ENCODE results near the gene PKN1.
"Not testable (repeated sequence)": the region's sequence is repeated elsewhere in the genome, so short reads cannot be mapped to it uniquely, and the experiment has no call there.

The PKN1 gene

GRCh38 chr19:14400951-14401431 is 32.1 kb upstream of the PKN1 start:
- no peaks in the 10 kb centered on the region for H3K27me3 ChIP-seq (ENCODE audit: control insufficient read depth, insufficient read depth, low read length)
- no peak overlapping the region for H3K4me3 ChIP-seq (ENCODE audit: low read length)
- H3K4me1 ChIP-seq (ENCODE audit: control insufficient read depth, insufficient read depth, low read length): peaks cover 6% of the 10 kb centered on the region
- H3K9me3 ChIP-seq (ENCODE audit: control insufficient read depth, low read length): no peaks in the 10 kb centered on the region
- H3K36me3 ChIP-seq (ENCODE audit: control insufficient read depth, insufficient read depth, low read length): peaks cover 6% of the 10 kb centered on the region
- H3K9ac ChIP-seq (ENCODE audit: low read length): no peak overlapping the region

DNA sequence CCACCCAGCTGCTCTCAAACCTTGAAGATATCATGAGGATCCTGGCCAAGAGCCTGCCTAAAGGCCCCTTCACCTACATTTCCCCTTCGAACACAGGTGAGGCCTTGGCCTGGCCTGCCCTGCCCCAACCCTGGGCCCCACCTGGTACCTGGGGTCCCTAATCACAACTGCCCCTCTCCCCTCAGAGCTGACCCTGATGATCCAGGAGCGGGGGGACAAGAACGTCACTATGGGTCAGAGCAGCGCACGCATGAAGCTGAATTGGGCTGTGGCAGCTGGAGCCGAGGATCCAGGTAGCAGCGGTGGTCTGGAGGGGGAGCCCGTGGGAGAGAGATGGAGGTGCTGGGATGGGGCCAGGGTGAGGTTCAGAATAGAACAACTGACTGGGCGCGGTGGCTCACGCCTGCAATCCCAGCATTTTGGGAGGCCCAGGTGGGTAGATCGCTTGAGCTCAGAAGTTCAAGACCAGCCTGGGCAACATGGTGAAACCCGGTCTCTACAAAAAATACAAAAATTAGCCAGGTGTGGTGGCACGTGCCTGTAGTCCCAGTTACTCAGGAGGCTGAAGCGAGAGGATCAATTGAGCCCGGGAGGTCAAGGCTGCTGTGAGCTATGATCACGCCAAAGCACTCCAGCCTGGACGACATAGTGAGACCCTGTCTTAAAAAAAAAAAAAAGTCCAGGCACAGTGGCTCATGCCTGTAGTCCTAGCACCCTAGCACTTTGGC is 31.5 kb upstream of the PKN1 start:
- Histone ChIP-seq H3K9ac (ENCODE audit: low read length) (no peak overlapping the region), H3K4me1 (ENCODE audit: control insufficient read depth, insufficient read depth, low read length) (peaks cover 10% of the 10 kb centered on the region), H3K36me3 (ENCODE audit: control insufficient read depth, insufficient read depth, low read length) (peaks cover 3% of the 10 kb centered on the region), H3K27me3 (ENCODE audit: control insufficient read depth, insufficient read depth, low read length) (no peaks in the 10 kb centered on the region), H3K4me3 (ENCODE audit: low read length) (no peak overlapping the region), H3K9me3 (ENCODE audit: control insufficient read depth, low read length) (no peaks in the 10 kb centered on the region)

- Histone ChIP-seq H3K9ac (ENCODE audit: low read length) (no peak overlapping the region), H3K4me1 (ENCODE audit: control insufficient read depth, insufficient read depth, low read length) (peaks cover 13% of the 10 kb centered on the region), H3K4me3 (ENCODE audit: low read length) (no peak overlapping the region), H3K27me3 (ENCODE audit: control insufficient read depth, insufficient read depth, low read length) (no peaks in the 10 kb centered on the region), H3K36me3 (ENCODE audit: control insufficient read depth, insufficient read depth, low read length) (peaks cover 7% of the 10 kb centered on the region), H3K9me3 (ENCODE audit: control insufficient read depth, low read length) (no peaks in the 10 kb centered on the region)
Observed at GRCh38 chr19:14402332-14403144, 30.6 kb upstream of the PKN1 start.

DNA sequence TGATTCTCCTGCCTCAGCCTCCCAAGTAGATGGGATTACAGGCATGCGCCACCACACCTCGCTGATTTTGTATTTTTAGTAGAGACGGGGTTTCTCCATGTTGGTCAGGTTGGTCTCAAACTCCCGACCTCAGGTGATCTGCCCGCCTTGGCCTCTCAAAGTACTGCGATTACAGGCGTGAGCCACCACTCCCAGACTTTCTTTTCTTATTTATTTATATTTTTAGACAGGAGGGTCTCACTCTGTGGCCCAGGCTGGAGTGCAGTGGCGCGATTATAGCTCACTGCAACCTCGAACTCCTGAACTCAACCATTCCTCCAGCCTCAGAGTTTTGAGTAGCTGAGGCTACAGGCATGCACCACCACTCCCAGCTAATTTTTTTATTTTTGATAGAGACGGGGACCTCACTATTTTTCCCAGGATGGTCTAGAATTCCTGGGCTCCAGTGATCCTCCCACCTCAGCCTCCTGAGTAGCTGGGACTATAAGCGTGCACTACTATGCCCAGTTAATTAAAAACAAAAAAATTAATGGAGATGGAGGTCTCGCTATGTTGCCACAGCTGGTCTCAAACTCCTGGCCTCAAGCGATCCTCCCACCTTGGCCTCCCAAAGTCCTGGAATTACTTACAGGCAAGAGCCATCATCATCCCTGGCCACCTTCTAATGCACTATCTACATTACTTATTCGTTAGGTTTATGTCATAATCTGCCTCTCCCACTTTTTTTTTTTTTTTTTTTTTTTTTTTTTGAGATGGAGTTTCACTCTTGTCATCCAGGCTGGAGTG is 29.8 kb upstream of the PKN1 start:
- H3K27me3 ChIP-seq (ENCODE audit: control insufficient read depth, insufficient read depth, low read length); H3K4me3 ChIP-seq (ENCODE audit: low read length); H3K9me3 ChIP-seq (ENCODE audit: control insufficient read depth, low read length); H3K9ac ChIP-seq (ENCODE audit: low read length): not testable (repeated sequence)
- Histone ChIP-seq H3K4me1 (ENCODE audit: control insufficient read depth, insufficient read depth, low read length) (peaks cover 21% of the 10 kb centered on the region), H3K36me3 (ENCODE audit: control insufficient read depth, insufficient read depth, low read length) (peaks cover 10% of the 10 kb centered on the region)

DNA sequence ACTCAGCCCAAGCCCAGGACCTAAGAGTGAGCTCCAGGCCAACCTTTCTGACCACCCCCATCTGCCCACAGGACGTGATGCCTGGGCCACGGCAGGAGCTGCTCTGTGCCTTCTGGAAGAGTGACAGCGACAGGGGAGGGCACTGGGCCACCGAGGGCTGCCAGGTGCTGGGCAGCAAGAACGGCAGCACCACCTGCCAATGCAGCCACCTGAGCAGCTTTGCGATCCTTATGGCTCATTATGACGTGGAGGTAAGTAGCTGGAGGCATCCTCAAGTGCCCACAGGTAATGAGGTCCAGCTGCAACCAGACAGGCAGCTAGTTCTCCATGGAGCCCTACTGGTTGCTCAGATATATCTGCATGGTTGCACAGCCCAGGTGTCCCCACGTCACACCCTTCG is 28.8 kb upstream of the PKN1 start:
- H3K36me3 ChIP-seq (ENCODE audit: control insufficient read depth, insufficient read depth, low read length): peaks cover 20% of the 10 kb centered on the region
- no peak overlapping the region for H3K9ac ChIP-seq (ENCODE audit: low read length)
- H3K27me3 ChIP-seq (ENCODE audit: control insufficient read depth, insufficient read depth, low read length): no peaks in the 10 kb centered on the region
- peaks cover 31% of the 10 kb centered on the region for H3K4me1 ChIP-seq (ENCODE audit: control insufficient read depth, insufficient read depth, low read length)
- no peak overlapping the region for H3K4me3 ChIP-seq (ENCODE audit: low read length)
- H3K9me3 ChIP-seq (ENCODE audit: control insufficient read depth, low read length): no peaks in the 10 kb centered on the region

DNA sequence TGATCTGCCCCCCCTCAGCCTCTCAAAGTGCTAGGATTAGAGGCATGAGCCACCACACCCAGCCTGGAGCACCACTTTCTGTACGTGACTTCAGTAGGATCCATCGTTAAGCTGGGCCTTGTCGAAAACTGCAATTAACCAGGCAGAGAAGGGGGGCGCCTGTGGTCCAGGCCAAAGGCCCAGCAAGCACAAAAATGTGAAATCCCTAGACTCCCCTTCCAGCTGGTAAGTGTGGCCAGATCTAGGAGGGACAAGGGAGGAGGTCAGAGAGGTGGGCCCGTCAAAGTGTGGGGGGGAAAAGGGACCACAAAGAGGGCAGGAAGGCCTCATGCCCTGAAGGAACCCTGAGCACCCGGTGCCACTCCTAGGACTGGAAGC is 27.7 kb upstream of the PKN1 start:
- Histone ChIP-seq H3K9ac (ENCODE audit: low read length) (no peak overlapping the region), H3K36me3 (ENCODE audit: control insufficient read depth, insufficient read depth, low read length) (peaks cover 29% of the 10 kb centered on the region), H3K4me3 (ENCODE audit: low read length) (no peak overlapping the region), H3K4me1 (ENCODE audit: control insufficient read depth, insufficient read depth, low read length) (peaks cover 34% of the 10 kb centered on the region), H3K27me3 (ENCODE audit: control insufficient read depth, insufficient read depth, low read length) (no peaks in the 10 kb centered on the region), H3K9me3 (ENCODE audit: control insufficient read depth, low read length) (no peaks in the 10 kb centered on the region)

DNA sequence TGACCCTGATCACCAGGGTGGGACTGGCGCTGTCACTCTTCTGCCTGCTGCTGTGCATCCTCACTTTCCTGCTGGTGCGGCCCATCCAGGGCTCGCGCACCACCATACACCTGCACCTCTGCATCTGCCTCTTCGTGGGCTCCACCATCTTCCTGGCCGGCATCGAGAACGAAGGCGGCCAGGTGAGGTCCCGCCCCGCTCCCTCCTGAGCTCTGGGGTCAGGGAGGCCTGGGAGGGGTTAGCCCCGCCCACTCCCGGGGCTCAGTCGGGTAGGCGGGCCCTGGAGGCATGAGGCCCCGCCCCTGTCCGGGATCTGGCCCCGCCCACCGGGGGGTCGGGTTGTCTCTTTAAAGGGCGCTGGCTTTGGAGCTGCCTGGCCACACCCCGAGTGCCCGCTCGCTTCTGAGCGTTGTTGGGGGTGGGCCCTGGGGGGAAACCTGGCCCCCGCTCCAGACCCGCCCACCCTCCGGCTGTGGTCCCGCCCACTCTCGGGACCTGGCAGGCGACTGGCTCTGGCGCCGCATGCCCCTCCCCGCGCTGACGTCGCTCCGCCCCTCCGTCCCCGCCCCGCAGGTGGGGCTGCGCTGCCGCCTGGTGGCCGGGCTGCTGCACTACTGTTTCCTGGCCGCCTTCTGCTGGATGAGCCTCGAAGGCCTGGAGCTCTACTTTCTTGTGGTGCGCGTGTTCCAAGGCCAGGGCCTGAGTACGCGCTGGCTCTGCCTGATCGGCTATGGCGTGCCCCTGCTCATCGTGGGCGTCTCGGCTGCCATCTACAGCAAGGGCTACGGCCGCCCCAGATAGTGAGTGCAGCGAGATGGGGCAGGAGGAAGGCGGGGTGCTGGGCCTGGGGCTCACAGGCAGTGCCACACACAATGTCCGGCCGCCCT is 27.1 kb upstream of the PKN1 start:
- H3K9ac ChIP-seq (ENCODE audit: low read length): no peak overlapping the region

DNA sequence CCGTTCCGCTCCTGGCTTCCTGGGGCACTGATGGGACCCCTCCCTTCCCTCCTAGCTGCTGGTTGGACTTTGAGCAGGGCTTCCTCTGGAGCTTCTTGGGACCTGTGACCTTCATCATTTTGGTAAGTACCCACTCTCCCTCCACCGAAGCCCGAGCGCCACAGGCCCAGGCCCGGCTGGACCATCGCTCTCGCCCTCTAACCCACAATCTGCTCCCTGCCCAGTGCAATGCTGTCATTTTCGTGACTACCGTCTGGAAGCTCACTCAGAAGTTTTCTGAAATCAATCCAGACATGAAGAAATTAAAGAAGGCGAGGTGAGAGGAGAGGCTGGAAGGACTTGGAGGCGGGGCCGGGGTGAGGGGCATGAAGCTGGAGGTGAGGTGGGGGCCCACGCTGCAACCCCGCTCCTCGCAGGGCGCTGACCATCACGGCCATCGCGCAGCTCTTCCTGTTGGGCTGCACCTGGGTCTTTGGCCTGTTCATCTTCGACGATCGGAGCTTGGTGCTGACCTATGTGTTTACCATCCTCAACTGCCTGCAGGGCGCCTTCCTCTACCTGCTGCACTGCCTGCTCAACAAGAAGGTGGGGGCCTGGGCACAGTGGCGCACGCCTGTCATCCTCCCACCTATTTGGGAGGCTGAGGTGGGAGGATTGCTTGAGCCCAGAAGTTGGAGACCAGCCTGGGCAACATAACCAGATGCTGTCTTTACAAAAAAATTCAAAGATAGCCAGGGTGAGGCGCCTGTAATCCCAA is 26.3 kb upstream of the PKN1 start:
- H3K4me3 ChIP-seq (ENCODE audit: low read length): no peak overlapping the region
- peaks cover 34% of the 10 kb centered on the region for H3K4me1 ChIP-seq (ENCODE audit: control insufficient read depth, insufficient read depth, low read length)

More for the DNA sequence above, 27.1 kb upstream of the PKN1 start:
- Histone ChIP-seq H3K4me1 (ENCODE audit: control insufficient read depth, insufficient read depth, low read length) (peaks cover 34% of the 10 kb centered on the region), H3K36me3 (ENCODE audit: control insufficient read depth, insufficient read depth, low read length) (peaks cover 36% of the 10 kb centered on the region), H3K4me3 (ENCODE audit: low read length) (no peak overlapping the region), H3K27me3 (ENCODE audit: control insufficient read depth, insufficient read depth, low read length) (no peaks in the 10 kb centered on the region), H3K9me3 (ENCODE audit: control insufficient read depth, low read length) (no peaks in the 10 kb centered on the region)

GRCh38 chr19:14407605-14408484 is 25.3 kb upstream of the PKN1 start:
- Histone ChIP-seq H3K27me3 (ENCODE audit: control insufficient read depth, insufficient read depth, low read length) (no peaks in the 10 kb centered on the region), H3K4me1 (ENCODE audit: control insufficient read depth, insufficient read depth, low read length) (peaks cover 38% of the 10 kb centered on the region), H3K4me3 (ENCODE audit: low read length) (no peak overlapping the region), H3K36me3 (ENCODE audit: control insufficient read depth, insufficient read depth, low read length) (peaks cover 44% of the 10 kb centered on the region), H3K9me3 (ENCODE audit: control insufficient read depth, low read length) (no peaks in the 10 kb centered on the region), H3K9ac (ENCODE audit: low read length) (no peak overlapping the region)

More for the DNA sequence above, 26.3 kb upstream of the PKN1 start:
- Histone ChIP-seq H3K36me3 (ENCODE audit: control insufficient read depth, insufficient read depth, low read length) (peaks cover 44% of the 10 kb centered on the region), H3K9ac (ENCODE audit: low read length) (no peak overlapping the region), H3K27me3 (ENCODE audit: control insufficient read depth, insufficient read depth, low read length) (no peaks in the 10 kb centered on the region), H3K9me3 (ENCODE audit: control insufficient read depth, low read length) (no peaks in the 10 kb centered on the region)

GRCh38 chr19:14408491-14409145 is 24.5 kb upstream of the PKN1 start:
- Histone ChIP-seq H3K36me3 (ENCODE audit: control insufficient read depth, insufficient read depth, low read length) (peaks cover 44% of the 10 kb centered on the region), H3K9me3 (ENCODE audit: control insufficient read depth, low read length) (no peaks in the 10 kb centered on the region), H3K4me3 (ENCODE audit: low read length) (no peak overlapping the region), H3K4me1 (ENCODE audit: control insufficient read depth, insufficient read depth, low read length) (peaks cover 40% of the 10 kb centered on the region), H3K27me3 (ENCODE audit: control insufficient read depth, insufficient read depth, low read length) (no peaks in the 10 kb centered on the region), H3K9ac (ENCODE audit: low read length) (no peak overlapping the region)

Data from mucosa of stomach (tissue), 1 donor.